GM18505 (cell line): ENCODE data around the gene VPS11.
"Not testable (repeated sequence)": the region's sequence is repeated elsewhere in the genome, so short reads cannot be mapped to it uniquely, and the experiment has no call there.

Source experiments
- ATAC-seq: cut with Tn5 transposase; IDR thresholded peaks from one replicate; pipeline ENCODE4 v1.9.1; 2021; ENCODE audit not compliant: unreplicated experiment
- POLR2A ChIP-seq: IDR thresholded peaks from 4 replicates; pipeline ENCODE4 v1.6.1; 2011; ENCODE audit warnings: borderline replicate concordance; ENCODE audit not compliant: insufficient read depth, insufficient read length; ENCODE audit errors: extremely low read depth

VPS11 gene

DNA sequence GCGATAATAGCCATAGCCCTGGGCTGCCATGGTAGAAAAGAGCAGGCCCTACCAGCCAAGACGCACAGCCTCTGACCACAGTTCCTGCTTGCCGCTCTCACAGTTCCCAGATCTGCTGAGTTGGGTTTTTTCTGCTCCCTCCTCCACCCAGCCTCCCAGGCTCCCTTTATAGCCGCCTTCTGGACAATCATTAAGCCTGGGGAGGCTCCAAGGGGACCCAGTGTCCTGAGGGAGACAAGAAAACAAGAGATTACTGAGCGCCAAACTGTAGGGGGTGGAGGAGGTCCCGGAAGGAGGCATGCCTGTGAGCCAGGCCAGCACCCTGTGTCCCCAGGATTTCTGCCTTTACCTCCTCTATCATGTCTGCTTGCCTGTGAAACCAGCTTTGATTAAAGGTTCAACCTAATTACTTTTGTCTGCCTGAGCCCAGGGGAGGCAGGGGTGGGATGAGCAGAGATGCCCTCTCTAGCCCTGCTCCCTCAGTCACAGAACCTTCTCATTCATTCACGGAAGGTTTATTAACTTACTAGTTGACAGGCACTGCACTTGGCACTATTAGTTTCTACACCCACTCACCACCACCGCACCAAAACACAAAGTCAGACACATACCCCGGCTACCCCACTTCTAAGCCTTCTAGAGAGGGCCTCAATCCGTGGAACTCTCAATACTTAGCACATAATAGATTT is 38.1 kb upstream of the VPS11 start:
- no peak for ATAC-seq
- no peak for TF ChIP-seq POLR2A

GRCh38 chr11:119030029-119030328 is 37.6 kb upstream of the VPS11 start:
- no peak for TF ChIP-seq POLR2A
- ATAC-seq: no peak

GRCh38 chr11:119030329-119031047 is 37.1 kb upstream of the VPS11 start, which contains the start of gene SLC37A4:
TSS of gene SLC37A4 (minus strand) at chr11:119030877.
- ATAC-seq: peak; percentile 93

GRCh38 chr11:119031912-119032280 is 35.7 kb upstream of the VPS11 start:
- TF ChIP-seq POLR2A: no peak
- ATAC-seq: no peak

More at GRCh38 chr11:119030329-119031047, 37.1 kb upstream of the VPS11 start, which contains the start of gene SLC37A4:
- peak; percentile 71 for TF ChIP-seq POLR2A

DNA sequence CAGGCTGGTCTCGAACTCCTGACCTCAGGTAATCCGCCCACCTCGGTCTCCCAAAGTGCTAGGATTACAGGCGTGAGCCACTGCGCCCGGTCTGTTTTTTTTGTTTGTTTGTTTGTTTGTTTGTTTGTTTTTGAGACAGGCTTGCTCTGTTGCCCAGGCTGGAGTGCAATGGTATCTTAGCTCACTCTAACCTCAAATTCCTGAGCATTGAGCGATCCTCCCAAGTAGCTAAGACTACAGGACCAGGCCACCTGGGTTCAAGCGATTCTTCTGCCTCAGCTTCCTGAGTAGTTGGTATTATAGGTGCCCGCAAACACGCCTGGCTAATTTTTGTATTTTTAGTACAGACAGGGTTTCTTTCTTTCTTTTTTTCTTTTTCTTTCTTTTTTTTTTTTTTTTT is 34.2 kb upstream of the VPS11 start:
- ATAC-seq: not testable (repeated sequence)

- ATAC-seq: no peak
- TF ChIP-seq POLR2A: no peak
Observed at GRCh38 chr11:119034813-119035212, 32.8 kb upstream of the VPS11 start.

- no peak for TF ChIP-seq POLR2A
- no peak for ATAC-seq
Observed at GRCh38 chr11:119038884-119039283, 28.7 kb upstream of the VPS11 start.

DNA sequence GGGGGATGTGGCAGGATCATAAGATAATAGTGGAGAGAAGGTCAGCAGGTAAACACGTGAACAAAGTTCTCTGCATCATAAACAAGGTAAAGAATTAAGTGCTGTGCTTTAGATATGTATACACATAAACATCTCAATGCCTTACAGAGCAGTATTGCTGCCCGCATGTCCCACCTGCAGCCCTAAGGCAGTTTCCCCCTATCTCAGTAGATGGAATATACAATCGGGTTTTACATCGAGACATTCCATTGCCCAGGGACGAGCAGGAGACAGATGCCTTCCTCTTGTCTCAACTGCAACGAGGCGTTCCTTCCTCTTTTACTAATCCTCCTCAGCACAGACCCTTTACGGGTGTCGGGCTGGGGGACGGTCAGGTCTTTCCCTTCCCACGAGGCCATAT is 28.1 kb upstream of the VPS11 start:
- ATAC-seq: not testable (repeated sequence)

DNA sequence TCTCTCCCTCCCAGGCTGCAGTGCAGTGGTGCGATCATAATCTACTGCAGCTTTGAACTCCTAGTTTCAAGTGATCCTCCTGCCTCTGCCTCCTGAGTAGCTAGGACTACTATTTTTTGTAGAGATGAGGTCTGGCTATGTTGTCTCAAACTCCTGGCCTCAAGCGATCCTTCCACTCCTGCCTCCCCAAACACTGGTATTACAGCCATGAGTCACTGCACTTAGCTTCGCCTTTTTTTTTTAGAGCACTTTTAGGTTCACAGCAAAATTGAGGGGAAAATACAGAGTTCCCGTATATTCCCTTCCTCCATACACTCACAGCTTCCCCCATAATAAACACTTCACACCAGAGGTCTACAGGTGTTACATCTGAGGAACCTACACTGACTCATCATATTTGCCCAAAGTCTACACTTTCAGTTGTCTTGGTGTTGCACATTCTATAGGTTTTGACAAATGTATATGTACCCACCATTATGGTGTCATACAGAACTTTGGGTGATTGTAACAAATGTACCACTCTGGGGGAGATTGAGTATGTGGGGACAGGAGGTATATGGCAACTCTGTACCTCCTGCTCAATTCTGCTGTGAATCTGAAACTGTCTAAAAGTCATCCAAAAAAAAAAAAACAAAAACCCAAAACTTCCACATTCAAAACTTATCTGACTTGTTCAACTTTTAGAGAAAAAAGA is 25.6 kb upstream of the VPS11 start:
- ATAC-seq: no peak
- TF ChIP-seq POLR2A: no peak

- no peak for ATAC-seq
- TF ChIP-seq POLR2A: no peak
Observed at GRCh38 chr11:119042927-119043326, 24.7 kb upstream of the VPS11 start.

DNA sequence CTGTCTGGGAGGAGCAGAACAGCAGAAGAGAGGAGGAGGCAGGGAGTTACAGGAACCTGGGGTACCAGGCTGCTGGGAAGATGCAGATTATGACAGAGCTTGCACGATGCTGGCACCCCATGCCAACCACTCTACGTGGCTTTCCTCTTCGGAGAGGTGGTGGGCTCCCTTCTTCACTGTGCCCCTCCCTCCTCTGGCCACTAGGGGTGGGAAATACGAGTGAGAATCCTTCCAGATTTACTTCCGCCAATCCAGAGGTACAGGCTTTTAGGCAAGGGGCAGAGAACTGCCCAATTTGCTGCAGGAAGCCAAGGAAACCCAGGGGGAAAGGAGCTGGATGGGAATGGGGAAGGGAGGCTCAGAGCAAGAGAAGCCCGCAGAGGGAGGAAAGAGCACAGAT is 22.9 kb upstream of the VPS11 start:
- ATAC-seq: no peak
- TF ChIP-seq POLR2A: no peak

GRCh38 chr11:119046489-119046888 is 21.1 kb upstream of the VPS11 start:
- ATAC-seq: no peak
- no peak for TF ChIP-seq POLR2A

DNA sequence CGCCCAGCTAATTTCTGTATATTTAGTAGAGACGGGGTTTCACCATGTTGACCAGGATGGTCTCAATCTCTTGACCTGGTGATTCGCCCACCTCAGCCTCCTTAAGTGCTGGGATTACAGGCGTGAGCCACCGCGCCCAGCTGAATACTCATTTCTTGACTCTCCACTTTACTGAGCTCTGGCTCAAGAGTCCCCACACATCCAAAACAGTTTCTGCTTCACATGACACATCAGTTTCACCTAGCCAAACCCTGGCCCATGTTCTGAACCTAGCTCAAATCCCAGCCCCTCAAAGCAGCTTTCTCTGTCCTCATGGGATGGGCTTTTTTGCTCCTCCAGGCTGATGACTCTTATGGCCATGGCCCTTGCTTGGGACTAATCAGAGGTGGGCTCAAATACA is 20.4 kb upstream of the VPS11 start:
- ATAC-seq: no peak
- no peak for TF ChIP-seq POLR2A

DNA sequence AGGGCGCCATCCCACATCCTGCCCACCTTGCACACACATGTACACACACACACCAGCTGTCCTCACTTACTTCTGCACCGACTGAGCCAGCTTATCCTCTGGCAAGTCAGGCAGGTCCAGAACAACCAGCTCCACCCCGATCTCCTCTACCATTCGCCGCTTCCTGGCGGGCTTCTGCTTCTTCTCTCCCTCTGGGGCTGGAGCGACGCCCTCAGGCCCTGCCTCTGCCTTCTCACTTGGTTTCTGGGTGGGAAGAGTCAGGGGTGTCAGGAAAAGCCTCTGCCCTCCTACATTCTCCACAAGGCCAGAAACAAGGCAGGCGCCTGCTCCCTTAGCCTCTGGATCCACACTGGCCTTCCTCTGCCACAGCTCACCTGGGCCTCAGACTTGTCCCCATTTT is 19.0 kb upstream of the VPS11 start:
- ATAC-seq: no peak
- no peak for TF ChIP-seq POLR2A
